Astrocyte of the spinal cord (primary cell): ENCODE measurements around the gene CEMP1.
A peak's percentile ranks its signal among the peaks of the same experiment; 100 is the strongest.

Experiments
- DNase-seq: peaks from one replicate; pipeline ENCODE4 v3.0.0; 2011; ENCODE audit warnings: low read depth, low spot score
- H3K4me3 ChIP-seq: 2 replicates; pipeline ENCODE4 v1.5.1; 2011; ENCODE audit warnings: low read depth, mild to moderate bottlenecking, low read length, moderate library complexity
- in situ Hi-C: cut with HindIII; loops from 2 replicates; pipeline ENCODE4 v1.10.0; 2017; ENCODE audit warnings: low sequenced_read_pairs
- TF ChIP-seq, protein P1 (sequence below): IDR thresholded peaks from 2 replicates; pipeline ENCODE4 v1.5.1; 2012; ENCODE audit warnings: low read depth, mild to moderate bottlenecking, low read length, inconsistent platforms

Gene CEMP1

DNA sequence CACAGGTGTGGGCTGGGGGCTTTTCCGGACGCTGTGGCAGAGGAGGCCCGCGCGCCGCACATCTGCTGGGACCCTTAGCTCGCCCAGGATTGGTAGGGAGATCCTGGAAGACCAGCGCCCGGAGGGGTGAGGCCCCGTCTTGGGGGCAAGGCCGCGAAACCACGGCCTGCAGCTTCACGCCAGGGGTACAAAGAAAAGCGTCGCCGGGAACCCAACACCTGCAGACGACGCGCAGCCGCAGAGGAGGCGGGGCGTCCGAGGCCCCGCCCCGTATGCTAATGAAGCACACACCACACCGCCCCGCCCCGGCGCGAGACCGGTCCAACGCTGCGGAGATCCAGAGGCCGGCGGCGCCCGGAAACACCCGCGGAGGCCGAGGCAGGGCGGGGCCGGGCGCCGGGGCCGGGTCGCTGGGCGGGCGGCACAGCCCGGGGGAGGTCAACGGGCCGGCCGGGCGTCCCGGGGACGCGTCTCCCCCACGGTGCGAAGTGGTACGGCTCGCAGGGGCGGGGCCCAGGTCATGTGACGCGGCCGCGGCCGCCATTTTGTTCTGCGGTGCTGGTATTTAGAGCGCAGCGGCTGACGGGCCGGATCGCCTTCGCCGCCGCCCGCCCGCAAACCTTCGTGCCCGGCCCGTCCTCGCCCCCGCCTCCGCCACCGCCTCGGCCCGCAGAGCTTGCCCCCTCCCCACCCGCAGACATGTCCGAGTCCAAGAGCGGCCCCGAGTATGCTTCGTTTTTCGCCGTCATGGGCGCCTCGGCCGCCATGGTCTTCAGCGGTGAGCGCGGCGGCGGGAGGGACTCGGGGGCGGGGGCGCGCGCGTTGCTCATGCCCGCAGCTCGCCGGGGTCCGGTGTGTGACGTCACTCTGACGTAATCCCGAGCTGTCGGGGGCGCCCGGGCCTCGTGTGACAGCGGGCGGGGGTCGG lies 17.5 kb downstream of the CEMP1 start, which contains the start of gene ATP6V0C:
ATP6V0C (plus strand) TSS at position 548 of the 928 bp plus-strand sequence; CDS start at position 700, 152 bp downstream.
- TF ChIP-seq, protein P1, sequence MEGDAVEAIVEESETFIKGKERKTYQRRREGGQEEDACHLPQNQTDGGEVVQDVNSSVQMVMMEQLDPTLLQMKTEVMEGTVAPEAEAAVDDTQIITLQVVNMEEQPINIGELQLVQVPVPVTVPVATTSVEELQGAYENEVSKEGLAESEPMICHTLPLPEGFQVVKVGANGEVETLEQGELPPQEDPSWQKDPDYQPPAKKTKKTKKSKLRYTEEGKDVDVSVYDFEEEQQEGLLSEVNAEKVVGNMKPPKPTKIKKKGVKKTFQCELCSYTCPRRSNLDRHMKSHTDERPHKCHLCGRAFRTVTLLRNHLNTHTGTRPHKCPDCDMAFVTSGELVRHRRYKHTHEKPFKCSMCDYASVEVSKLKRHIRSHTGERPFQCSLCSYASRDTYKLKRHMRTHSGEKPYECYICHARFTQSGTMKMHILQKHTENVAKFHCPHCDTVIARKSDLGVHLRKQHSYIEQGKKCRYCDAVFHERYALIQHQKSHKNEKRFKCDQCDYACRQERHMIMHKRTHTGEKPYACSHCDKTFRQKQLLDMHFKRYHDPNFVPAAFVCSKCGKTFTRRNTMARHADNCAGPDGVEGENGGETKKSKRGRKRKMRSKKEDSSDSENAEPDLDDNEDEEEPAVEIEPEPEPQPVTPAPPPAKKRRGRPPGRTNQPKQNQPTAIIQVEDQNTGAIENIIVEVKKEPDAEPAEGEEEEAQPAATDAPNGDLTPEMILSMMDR: no peak
- H3K4me3 ChIP-seq: peak within 1 kb of the TSS; percentile 90
- DNase-seq: peak; percentile 85
- in situ Hi-C loops: no loop called here

DNA sequence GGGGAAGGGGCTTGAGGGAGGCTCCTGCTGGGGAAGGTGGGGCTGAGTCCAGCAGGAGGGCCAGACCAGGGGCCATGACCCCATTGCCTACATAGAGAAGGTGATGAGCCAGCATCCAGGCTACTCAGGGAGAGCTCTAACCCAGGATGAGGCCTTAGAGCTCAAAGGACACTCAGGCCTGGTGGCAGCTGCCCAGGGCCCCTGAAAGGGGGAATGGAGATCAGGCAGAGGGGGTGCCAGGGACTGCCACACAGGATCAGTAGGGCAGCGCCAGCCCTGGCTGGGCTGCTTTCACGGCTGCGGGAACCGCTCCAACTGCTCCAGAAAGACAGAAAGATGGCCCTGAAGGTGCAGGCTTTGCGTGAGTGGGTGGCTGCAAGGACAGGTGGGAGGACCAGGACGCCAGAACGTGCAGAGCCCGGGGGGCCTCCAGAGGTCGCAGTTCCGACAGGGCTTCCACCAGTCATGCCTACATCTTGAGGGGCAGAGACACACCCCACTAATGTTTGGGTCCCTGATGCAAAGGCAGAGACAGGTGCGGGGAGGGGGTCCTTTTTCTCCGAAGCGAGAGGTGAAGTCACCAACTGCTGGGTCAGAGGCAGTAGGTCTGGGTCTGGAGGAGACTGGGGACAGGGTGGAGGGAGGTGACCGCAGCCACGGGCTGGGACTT lies 18.3 kb downstream of the CEMP1 start:
- peak overlapping the region; percentile 32 for H3K4me3 ChIP-seq
- in situ Hi-C loops: no loop called here
- no peak for DNase-seq
- TF ChIP-seq, protein P1: no peak

DNA sequence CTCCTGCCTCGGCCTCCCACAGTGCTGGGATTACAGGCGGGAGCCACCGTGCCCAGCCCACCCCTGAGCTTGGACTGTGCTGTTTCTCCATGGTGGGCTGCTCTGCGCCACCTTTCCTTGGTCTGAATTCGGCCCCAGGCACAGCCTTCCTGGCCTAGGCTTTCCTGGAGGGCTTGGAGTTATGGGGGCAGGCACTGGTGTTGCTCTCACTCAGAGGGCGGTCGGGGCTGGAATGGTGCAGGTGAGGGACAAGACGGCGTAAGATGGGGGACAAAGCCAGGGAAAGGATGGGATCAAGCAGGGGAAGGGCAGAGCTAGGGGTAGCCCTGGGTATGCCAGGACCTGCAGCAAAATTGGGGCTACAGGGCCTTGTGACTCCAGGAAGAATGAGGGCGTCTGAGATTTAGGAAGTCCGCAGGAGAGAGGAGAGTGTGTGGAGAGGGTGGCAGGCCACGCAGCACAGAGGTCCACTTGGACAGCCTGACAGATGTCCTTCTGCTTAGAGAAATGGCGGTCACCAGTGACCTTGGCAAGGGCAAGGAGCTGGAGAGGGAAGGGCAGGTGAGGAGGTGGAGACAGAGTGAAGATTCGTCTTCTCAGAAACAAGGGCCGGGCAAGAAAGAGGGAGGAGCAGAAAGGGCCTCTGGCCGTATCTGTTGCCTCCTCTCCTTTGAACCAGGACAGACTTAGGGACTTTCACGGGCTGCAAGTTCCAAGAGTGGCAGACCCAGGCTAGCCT lies 19.0 kb downstream of the CEMP1 start:
- no peak for DNase-seq
- no peak overlapping the region for H3K4me3 ChIP-seq
- in situ Hi-C loops: no loop called here
- TF ChIP-seq, protein P1: no peak

DNA sequence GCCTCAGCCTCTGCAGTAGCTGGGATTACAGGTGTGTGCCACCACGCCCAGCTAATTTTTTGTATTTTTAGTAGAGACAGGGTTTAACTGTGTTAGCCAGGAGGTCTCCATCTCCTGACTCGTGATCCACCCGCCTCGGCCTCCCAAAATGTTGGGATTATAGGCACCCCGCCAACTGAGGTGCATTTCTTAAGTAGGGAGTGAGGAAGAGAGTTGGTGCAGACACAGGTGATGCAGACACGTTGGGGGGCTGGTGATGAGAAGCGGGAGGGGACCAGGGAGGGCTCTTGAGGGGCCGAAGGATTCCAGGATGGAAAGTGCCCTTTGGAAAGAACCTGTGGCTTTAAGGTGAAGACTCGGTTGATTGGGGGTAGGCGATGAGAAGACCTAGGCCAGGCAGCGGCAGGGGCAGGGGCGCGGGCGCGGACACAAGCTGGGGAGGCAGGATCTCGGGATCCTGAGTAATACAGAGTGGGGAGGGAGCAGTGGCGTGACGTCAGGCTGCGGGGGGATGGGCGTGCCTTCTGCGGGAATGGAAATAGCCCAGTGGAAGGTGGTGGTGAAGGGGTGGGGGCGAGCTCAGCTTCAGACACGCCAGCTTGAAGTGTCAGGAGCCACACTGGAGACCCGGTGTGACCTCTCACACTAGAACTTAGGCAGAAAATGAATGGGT lies 19.9 kb downstream of the CEMP1 start:
- TF ChIP-seq, protein P1: no peak
- DNase-seq: peak; percentile 59
- in situ Hi-C loops: no loop called here
- no peak overlapping the region for H3K4me3 ChIP-seq

DNA sequence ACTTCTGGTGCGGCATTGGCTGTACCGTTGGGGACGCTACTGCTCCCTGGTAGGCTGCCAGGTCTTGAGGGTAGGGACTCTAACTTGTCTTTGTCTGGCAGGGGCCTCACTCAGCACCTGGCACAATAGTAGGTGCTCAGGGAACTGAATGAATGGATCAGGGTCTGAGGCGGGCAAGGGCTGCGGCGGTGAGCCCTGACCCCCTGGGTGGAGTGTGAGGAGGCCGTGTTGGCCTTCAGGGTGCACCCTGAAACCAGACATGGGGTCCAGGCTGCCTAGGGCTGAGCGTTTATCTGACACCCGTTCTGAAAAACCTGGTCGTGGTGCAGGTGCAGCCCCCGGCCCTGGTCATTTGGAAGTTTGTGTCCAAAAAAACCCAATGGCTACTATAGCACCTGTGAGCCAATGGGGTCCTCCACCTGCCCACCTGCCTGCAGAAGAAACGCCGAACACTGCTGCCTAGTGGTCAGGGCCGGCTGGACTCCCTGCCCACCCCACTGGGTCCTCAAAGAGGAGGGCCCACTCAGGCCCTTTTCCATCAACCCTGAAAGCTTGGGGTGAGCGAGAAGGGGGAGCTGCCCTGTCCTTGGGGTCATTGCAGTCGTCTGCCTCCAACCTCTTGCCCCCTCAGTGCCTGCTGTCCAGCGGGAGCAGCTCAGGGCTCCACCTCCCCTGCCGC lies 22.3 kb downstream of the CEMP1 start:
- no peak for DNase-seq
- H3K4me3 ChIP-seq: no peak overlapping the region
- TF ChIP-seq, protein P1: no peak
- in situ Hi-C loops: no loop called here
